Measurements from ENCODE around the gene FCRL1.

FCRL1 gene

GRCh38 chr1:157766792-157767191 is 53.1 kb downstream of the FCRL1 start:
- Histone ChIP-seq H3K9ac (no peak overlapping the region), H3K4me1 (no peaks in the 10 kb centered on the region), H3K4me2 (ENCODE audit: low read length) (no peak overlapping the region), H3K9me3 (ENCODE audit: control insufficient read depth, low read length) (no peaks in the 10 kb centered on the region), H3K79me2 (no peaks in the 10 kb centered on the region), H3K36me3 (ENCODE audit: control insufficient read depth, insufficient read depth, low read length) (no peaks in the 10 kb centered on the region), H3K27me3 (ENCODE audit: control insufficient read depth, insufficient read depth, low read length) (no peaks in the 10 kb centered on the region), H3K4me3 (ENCODE audit: low read depth, low read length) (no peak overlapping the region), H3K27ac (no peak overlapping the region), H2AFZ (no peak overlapping the region)
- TF ChIP-seq, protein P1, sequence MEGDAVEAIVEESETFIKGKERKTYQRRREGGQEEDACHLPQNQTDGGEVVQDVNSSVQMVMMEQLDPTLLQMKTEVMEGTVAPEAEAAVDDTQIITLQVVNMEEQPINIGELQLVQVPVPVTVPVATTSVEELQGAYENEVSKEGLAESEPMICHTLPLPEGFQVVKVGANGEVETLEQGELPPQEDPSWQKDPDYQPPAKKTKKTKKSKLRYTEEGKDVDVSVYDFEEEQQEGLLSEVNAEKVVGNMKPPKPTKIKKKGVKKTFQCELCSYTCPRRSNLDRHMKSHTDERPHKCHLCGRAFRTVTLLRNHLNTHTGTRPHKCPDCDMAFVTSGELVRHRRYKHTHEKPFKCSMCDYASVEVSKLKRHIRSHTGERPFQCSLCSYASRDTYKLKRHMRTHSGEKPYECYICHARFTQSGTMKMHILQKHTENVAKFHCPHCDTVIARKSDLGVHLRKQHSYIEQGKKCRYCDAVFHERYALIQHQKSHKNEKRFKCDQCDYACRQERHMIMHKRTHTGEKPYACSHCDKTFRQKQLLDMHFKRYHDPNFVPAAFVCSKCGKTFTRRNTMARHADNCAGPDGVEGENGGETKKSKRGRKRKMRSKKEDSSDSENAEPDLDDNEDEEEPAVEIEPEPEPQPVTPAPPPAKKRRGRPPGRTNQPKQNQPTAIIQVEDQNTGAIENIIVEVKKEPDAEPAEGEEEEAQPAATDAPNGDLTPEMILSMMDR (IDR thresholded peaks at IDR 0.05) = no peak

- Histone ChIP-seq H3K36me3 (ENCODE audit: control insufficient read depth, insufficient read depth, low read length) (no peaks in the 10 kb centered on the region), H3K4me2 (ENCODE audit: low read length) (no peak overlapping the region), H3K27ac (no peak overlapping the region), H2AFZ (no peak overlapping the region), H3K4me1 (no peaks in the 10 kb centered on the region), H3K79me2 (no peaks in the 10 kb centered on the region), H3K9me3 (ENCODE audit: control insufficient read depth, low read length) (no peaks in the 10 kb centered on the region), H3K27me3 (ENCODE audit: control insufficient read depth, insufficient read depth, low read length) (no peaks in the 10 kb centered on the region), H3K4me3 (ENCODE audit: low read depth, low read length) (no peak overlapping the region), H3K9ac (no peak overlapping the region)
- TF ChIP-seq, protein P1 (IDR thresholded peaks at IDR 0.05) = no peak
Measured at GRCh38 chr1:157758018-157758417, 61.9 kb downstream of the FCRL1 start.

- Histone ChIP-seq H3K4me3 (ENCODE audit: low read depth, low read length) (no peak overlapping the region), H3K9ac (no peak overlapping the region), H3K27ac (no peak overlapping the region), H3K9me3 (ENCODE audit: control insufficient read depth, low read length) (no peaks in the 10 kb centered on the region), H3K27me3 (ENCODE audit: control insufficient read depth, insufficient read depth, low read length) (no peaks in the 10 kb centered on the region), H3K4me2 (ENCODE audit: low read length) (no peak overlapping the region), H2AFZ (no peak overlapping the region), H3K36me3 (ENCODE audit: control insufficient read depth, insufficient read depth, low read length) (no peaks in the 10 kb centered on the region), H3K4me1 (no peaks in the 10 kb centered on the region), H3K79me2 (no peaks in the 10 kb centered on the region)
- TF ChIP-seq, protein P1 (IDR thresholded peaks at IDR 0.05) = no peak
Measured at GRCh38 chr1:157753611-157754010, 66.3 kb downstream of the FCRL1 start.

DNA sequence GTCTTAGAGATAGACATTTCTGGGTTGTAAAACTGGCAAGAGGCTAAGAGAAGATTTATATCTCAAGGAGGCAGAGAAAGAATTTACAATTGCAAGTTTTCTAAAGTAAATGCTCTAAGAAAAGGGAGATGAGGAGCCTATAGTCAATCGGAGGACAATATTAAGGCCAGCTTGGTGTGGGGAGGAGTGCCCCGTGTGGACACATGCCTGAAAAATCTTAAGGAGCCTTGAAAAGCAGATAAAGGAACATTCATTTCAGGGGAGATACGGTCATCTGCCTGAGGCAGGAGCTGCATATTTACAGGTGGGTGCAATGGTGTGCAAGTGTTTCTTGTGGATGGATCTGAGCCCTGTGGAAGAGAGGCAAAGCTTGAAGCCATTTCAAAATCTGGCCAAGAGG is 68.6 kb downstream of the FCRL1 start:
- no peaks in the 10 kb centered on the region for H3K9me3 ChIP-seq (ENCODE audit: control insufficient read depth, low read length)
- H3K4me1 ChIP-seq = no peaks in the 10 kb centered on the region
- no peak overlapping the region for H3K4me3 ChIP-seq (ENCODE audit: low read depth, low read length)
- no peaks in the 10 kb centered on the region for H3K79me2 ChIP-seq
- no peaks in the 10 kb centered on the region for H3K27me3 ChIP-seq (ENCODE audit: control insufficient read depth, insufficient read depth, low read length)
- TF ChIP-seq, protein P1 (IDR thresholded peaks at IDR 0.05) = no peak
- no peak overlapping the region for H3K27ac ChIP-seq
- H3K36me3 ChIP-seq (ENCODE audit: control insufficient read depth, insufficient read depth, low read length) = no peaks in the 10 kb centered on the region
- no peak overlapping the region for H2AFZ ChIP-seq
- H3K9ac ChIP-seq = no peak overlapping the region
- no peak overlapping the region for H3K4me2 ChIP-seq (ENCODE audit: low read length)

- H3K27me3 ChIP-seq (ENCODE audit: control insufficient read depth, insufficient read depth, low read length) = no peaks in the 10 kb centered on the region
- H3K4me3 ChIP-seq (ENCODE audit: low read depth, low read length) = no peak overlapping the region
- H3K4me2 ChIP-seq (ENCODE audit: low read length) = no peak overlapping the region
Measured at GRCh38 chr1:157748262-157748817, 71.6 kb downstream of the FCRL1 start.

More at GRCh38 chr1:157748262-157748817, 71.6 kb downstream of the FCRL1 start:
- Histone ChIP-seq H3K36me3 (ENCODE audit: control insufficient read depth, insufficient read depth, low read length) (no peaks in the 10 kb centered on the region), H3K9me3 (ENCODE audit: control insufficient read depth, low read length) (no peaks in the 10 kb centered on the region), H3K9ac (no peak overlapping the region), H3K4me1 (no peaks in the 10 kb centered on the region), H2AFZ (no peak overlapping the region), H3K79me2 (no peaks in the 10 kb centered on the region), H3K27ac (no peak overlapping the region)
- TF ChIP-seq, protein P1 (IDR thresholded peaks at IDR 0.05) = no peak
